Measurements from ENCODE around the gene RBL2. TPM values are rescaled to one million over a fixed set of nuclear protein-coding genes. Genes with fewer than 3 reads are reported as not detected.
"Not testable (repeated sequence)": the region's sequence is repeated elsewhere in the genome, so short reads cannot be mapped to it uniquely, and the experiment has no call there.

The RBL2 gene
- total RNA-seq (2012; rRNA removed) = 26.6 and 30.2 TPM in 2 replicates

DNA sequence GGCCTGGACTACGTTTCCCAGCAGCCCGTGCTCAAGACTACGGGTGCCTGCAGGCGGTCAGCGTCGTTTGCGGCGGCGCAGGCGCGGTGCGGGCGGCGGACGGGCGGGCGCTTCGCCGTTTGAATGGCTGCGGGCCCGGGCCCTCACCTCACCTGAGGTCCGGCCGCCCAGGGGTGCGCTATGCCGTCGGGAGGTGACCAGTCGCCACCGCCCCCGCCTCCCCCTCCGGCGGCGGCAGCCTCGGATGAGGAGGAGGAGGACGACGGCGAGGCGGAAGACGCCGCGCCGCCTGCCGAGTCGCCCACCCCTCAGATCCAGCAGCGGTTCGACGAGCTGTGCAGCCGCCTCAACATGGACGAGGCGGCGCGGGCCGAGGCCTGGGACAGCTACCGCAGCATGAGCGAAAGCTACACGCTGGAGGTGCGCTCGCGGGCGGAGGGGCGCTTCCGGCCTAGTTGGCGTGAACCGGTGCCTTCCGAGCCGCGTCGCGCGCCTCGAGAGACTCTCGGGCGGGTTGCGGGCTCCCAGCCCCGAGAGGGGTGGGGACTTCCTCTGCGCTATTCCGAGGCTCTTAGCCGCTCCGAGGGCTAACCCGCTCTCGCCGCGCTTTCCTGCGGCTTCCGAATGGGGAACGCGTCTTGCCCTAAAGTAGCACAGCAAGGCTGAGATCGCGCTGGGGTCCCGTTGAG lies at the start of gene RBL2:
TSS of gene RBL2 (plus strand) at position 95 of the 689 bp plus-strand sequence. CDS start at position 181, 86 bp downstream.
- H3K27me3 ChIP-seq (ENCODE audit: control insufficient read depth, insufficient read depth, low read length) = no peaks in the 10 kb centered on the region
- H3K4me3 ChIP-seq (ENCODE audit: low read length) = peak within 1 kb of the TSS; percentile 82

DNA sequence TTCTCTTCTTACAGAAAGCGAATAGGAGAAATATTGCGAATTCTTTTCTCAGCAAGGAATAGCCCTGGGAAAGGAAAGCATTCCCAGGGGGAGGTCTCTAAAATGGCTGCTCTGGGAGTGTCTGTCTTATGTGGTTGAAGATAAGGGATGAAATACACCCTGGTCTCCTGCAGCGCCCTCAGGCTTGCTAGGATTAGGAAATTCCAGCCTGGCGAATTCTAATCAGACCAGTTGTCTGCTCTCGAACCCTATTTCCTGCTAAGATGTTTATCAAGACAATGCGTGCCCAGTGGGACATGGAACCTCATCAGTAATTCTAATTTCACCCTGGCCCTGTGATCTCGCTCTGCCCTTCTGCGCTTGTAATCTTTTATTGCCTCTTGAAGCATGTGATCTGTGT lies 49.7 kb upstream of the RBL2 start:
- H3K4me3 ChIP-seq (ENCODE audit: low read length); H3K9ac ChIP-seq (ENCODE audit: low read depth, low read length); H3K36me3 ChIP-seq (ENCODE audit: insufficient read depth, low read length); H3K4me1 ChIP-seq (ENCODE audit: control insufficient read depth, insufficient read depth, low read length); H3K27me3 ChIP-seq (ENCODE audit: control insufficient read depth, insufficient read depth, low read length); H3K4me2 ChIP-seq (ENCODE audit: low read length); H3K9me3 ChIP-seq (replicated peaks; ENCODE audit: low read length): not testable (repeated sequence)

More for the DNA sequence above, at the start of gene RBL2:
- Histone ChIP-seq H3K4me2 (ENCODE audit: low read length) (peak within 1 kb of the TSS; percentile 92), H3K36me3 (ENCODE audit: insufficient read depth, low read length) (no peaks in the 10 kb centered on the region), H3K9me3 (replicated peaks; ENCODE audit: low read length) (no peaks in the 10 kb centered on the region), H3K9ac (ENCODE audit: low read depth, low read length) (peak within 1 kb of the TSS; percentile 98), H3K4me1 (ENCODE audit: control insufficient read depth, insufficient read depth, low read length) (peaks cover 15% of the 10 kb centered on the region)

- H3K36me3 ChIP-seq (ENCODE audit: insufficient read depth, low read length) = no peaks in the 10 kb centered on the region
- no peak overlapping the region for H3K9ac ChIP-seq (ENCODE audit: low read depth, low read length)
- no peaks in the 10 kb centered on the region for H3K27me3 ChIP-seq (ENCODE audit: control insufficient read depth, insufficient read depth, low read length)
- no peak overlapping the region for H3K4me3 ChIP-seq (ENCODE audit: low read length)
- H3K4me2 ChIP-seq (ENCODE audit: low read length) = no peak overlapping the region
- H3K4me1 ChIP-seq (ENCODE audit: control insufficient read depth, insufficient read depth, low read length) = no peaks in the 10 kb centered on the region
- H3K9me3 ChIP-seq (replicated peaks; ENCODE audit: low read length) = no peaks in the 10 kb centered on the region
Measured at GRCh38 chr16:53404959-53405358, 29.3 kb upstream of the RBL2 start.

DNA sequence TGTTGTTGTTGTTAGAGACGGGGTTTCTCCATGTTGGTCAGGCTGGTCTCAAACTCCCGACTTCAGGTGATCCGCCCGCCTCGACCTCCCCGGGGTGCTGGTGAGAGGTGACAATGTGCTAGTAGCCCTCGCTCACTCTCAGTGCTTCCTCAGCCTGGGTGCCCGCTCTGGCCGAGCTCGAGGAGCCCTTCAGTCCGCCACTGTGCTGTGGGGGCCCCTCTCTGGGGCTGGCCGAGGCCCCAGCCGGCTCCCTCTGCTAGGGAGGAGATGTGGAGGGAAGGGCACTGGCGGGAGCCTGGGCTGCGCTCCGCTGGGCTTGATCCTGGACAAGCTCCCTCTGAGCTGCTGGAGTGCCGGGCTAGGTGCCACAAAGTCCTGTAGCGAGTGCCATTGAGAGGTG lies 21.7 kb upstream of the RBL2 start:
- Histone ChIP-seq H3K4me2 (ENCODE audit: low read length) (no peak overlapping the region), H3K9ac (ENCODE audit: low read depth, low read length) (no peak overlapping the region), H3K9me3 (replicated peaks; ENCODE audit: low read length) (no peaks in the 10 kb centered on the region), H3K4me3 (ENCODE audit: low read length) (no peak overlapping the region), H3K36me3 (ENCODE audit: insufficient read depth, low read length) (no peaks in the 10 kb centered on the region), H3K27me3 (ENCODE audit: control insufficient read depth, insufficient read depth, low read length) (no peaks in the 10 kb centered on the region), H3K4me1 (ENCODE audit: control insufficient read depth, insufficient read depth, low read length) (no peaks in the 10 kb centered on the region)

- Histone ChIP-seq H3K36me3 (ENCODE audit: insufficient read depth, low read length) (no peaks in the 10 kb centered on the region), H3K9me3 (replicated peaks; ENCODE audit: low read length) (no peaks in the 10 kb centered on the region), H3K4me2 (ENCODE audit: low read length) (no peak overlapping the region), H3K9ac (ENCODE audit: low read depth, low read length) (no peak overlapping the region), H3K4me3 (ENCODE audit: low read length) (no peak overlapping the region), H3K4me1 (ENCODE audit: control insufficient read depth, insufficient read depth, low read length) (no peaks in the 10 kb centered on the region), H3K27me3 (ENCODE audit: control insufficient read depth, insufficient read depth, low read length) (no peaks in the 10 kb centered on the region)
Measured at GRCh38 chr16:53413864-53414263, 20.4 kb upstream of the RBL2 start.

DNA sequence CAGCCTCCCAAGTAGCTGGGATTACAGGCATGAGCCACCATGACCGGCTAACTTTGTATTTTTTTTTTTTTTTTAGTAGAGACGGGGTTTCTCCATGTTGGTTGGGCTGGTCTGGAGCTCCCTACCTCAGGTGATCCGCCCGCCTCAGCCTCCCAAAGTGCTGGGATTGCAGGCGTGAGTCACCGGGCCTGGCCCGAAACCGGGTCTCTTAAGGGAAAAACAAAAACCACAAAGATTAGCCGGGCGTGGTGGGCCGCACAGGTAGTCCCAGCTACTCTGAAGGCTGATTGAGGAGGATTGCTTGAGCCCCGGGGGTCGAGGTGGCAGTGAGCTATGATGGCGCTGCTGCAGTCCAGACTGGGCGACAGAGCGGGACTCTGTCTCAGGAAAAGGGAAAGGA lies 19.9 kb upstream of the RBL2 start:
- no peaks in the 10 kb centered on the region for H3K27me3 ChIP-seq (ENCODE audit: control insufficient read depth, insufficient read depth, low read length)
- H3K4me1 ChIP-seq (ENCODE audit: control insufficient read depth, insufficient read depth, low read length) = no peaks in the 10 kb centered on the region
- no peaks in the 10 kb centered on the region for H3K9me3 ChIP-seq (replicated peaks; ENCODE audit: low read length)
- H3K9ac ChIP-seq (ENCODE audit: low read depth, low read length) = no peak overlapping the region
- no peak overlapping the region for H3K4me2 ChIP-seq (ENCODE audit: low read length)
- no peak overlapping the region for H3K4me3 ChIP-seq (ENCODE audit: low read length)
- H3K36me3 ChIP-seq (ENCODE audit: insufficient read depth, low read length) = no peaks in the 10 kb centered on the region

- Histone ChIP-seq H3K27me3 (ENCODE audit: control insufficient read depth, insufficient read depth, low read length) (no peaks in the 10 kb centered on the region), H3K36me3 (ENCODE audit: insufficient read depth, low read length) (no peaks in the 10 kb centered on the region), H3K9ac (ENCODE audit: low read depth, low read length) (no peak overlapping the region), H3K4me2 (ENCODE audit: low read length) (no peak overlapping the region), H3K9me3 (replicated peaks; ENCODE audit: low read length) (no peaks in the 10 kb centered on the region), H3K4me3 (ENCODE audit: low read length) (no peak overlapping the region), H3K4me1 (ENCODE audit: control insufficient read depth, insufficient read depth, low read length) (no peaks in the 10 kb centered on the region)
Measured at GRCh38 chr16:53415504-53415903, 18.8 kb upstream of the RBL2 start.

DNA sequence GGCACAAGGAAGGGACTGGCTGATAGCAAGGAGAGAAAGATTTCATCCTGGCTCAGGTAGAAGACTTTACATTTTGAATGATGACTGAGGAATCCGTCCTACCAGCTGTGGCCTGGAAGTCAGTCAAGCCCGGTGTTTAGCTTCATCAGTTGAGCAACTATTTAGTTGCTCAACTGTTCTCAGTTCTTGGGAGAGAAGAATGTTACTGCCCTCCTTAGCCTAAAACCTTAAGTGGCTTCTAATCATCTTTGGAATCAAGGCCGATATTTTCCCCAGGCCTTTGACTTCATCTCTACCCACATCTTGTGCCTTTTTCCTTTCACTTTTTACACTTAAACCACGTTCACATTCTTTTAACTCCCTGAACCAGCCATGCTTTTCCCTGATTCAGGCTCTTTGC lies 17.3 kb upstream of the RBL2 start:
- H3K4me2 ChIP-seq (ENCODE audit: low read length) = no peak overlapping the region
- H3K27me3 ChIP-seq (ENCODE audit: control insufficient read depth, insufficient read depth, low read length) = no peaks in the 10 kb centered on the region

DNA sequence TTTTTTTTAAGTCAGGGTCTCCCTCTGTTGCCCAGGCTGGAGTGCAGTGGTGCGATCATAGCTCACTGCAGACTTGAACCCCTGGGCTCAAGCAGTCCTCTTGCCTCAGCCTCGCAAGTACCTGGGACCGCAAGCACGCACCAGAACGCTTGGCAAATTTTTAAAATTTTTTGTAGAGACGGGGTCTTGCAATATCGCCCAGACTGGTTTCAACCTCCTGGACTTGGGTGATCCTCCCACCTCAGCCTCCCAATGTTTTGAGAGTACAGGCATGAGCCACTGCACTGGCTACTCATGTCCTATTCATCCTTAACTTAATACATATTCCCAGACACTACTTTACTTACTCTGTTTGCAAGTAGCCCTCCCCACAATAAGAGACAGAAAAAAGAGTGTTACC lies 16.3 kb upstream of the RBL2 start:
- H3K4me2 ChIP-seq (ENCODE audit: low read length) = no peak overlapping the region
- no peaks in the 10 kb centered on the region for H3K9me3 ChIP-seq (replicated peaks; ENCODE audit: low read length)
- H3K4me3 ChIP-seq (ENCODE audit: low read length) = no peak overlapping the region
- no peaks in the 10 kb centered on the region for H3K27me3 ChIP-seq (ENCODE audit: control insufficient read depth, insufficient read depth, low read length)
- H3K9ac ChIP-seq (ENCODE audit: low read depth, low read length) = no peak overlapping the region
- no peaks in the 10 kb centered on the region for H3K4me1 ChIP-seq (ENCODE audit: control insufficient read depth, insufficient read depth, low read length)
- no peaks in the 10 kb centered on the region for H3K36me3 ChIP-seq (ENCODE audit: insufficient read depth, low read length)

More for the DNA sequence above, 17.3 kb upstream of the RBL2 start:
- no peak overlapping the region for H3K9ac ChIP-seq (ENCODE audit: low read depth, low read length)
- H3K9me3 ChIP-seq (replicated peaks; ENCODE audit: low read length) = no peaks in the 10 kb centered on the region
- H3K4me1 ChIP-seq (ENCODE audit: control insufficient read depth, insufficient read depth, low read length) = no peaks in the 10 kb centered on the region
- no peak overlapping the region for H3K4me3 ChIP-seq (ENCODE audit: low read length)
- H3K36me3 ChIP-seq (ENCODE audit: insufficient read depth, low read length) = no peaks in the 10 kb centered on the region

DNA sequence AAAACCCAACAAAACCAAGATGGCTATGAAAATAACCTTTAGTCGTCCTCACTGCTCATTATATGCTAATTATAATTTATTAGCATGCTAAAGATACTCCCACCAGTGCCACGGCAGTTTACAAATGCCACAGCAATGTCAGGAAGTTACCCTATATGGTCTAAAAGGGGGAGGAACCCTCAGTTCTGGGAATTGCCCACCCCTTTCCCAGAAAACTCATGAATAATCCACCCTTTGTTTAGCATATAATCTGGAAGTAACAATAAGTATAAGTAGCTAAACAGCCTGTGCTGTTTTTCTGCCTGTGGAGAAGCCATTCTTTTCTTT lies 14.9 kb upstream of the RBL2 start:
- not testable (repeated sequence) for H3K4me1 ChIP-seq (ENCODE audit: control insufficient read depth, insufficient read depth, low read length); H3K36me3 ChIP-seq (ENCODE audit: insufficient read depth, low read length); H3K9ac ChIP-seq (ENCODE audit: low read depth, low read length); H3K4me3 ChIP-seq (ENCODE audit: low read length); H3K9me3 ChIP-seq (replicated peaks; ENCODE audit: low read length); H3K27me3 ChIP-seq (ENCODE audit: control insufficient read depth, insufficient read depth, low read length); H3K4me2 ChIP-seq (ENCODE audit: low read length)

- H3K9me3 ChIP-seq (replicated peaks; ENCODE audit: low read length) = no peaks in the 10 kb centered on the region
- H3K4me1 ChIP-seq (ENCODE audit: control insufficient read depth, insufficient read depth, low read length) = no peaks in the 10 kb centered on the region
- no peak overlapping the region for H3K4me2 ChIP-seq (ENCODE audit: low read length)
- no peak overlapping the region for H3K9ac ChIP-seq (ENCODE audit: low read depth, low read length)
- H3K27me3 ChIP-seq (ENCODE audit: control insufficient read depth, insufficient read depth, low read length) = no peaks in the 10 kb centered on the region
- H3K36me3 ChIP-seq (ENCODE audit: insufficient read depth, low read length) = no peaks in the 10 kb centered on the region
- H3K4me3 ChIP-seq (ENCODE audit: low read length) = no peak overlapping the region
Measured at GRCh38 chr16:53421248-53421647, 13.0 kb upstream of the RBL2 start.

DNA sequence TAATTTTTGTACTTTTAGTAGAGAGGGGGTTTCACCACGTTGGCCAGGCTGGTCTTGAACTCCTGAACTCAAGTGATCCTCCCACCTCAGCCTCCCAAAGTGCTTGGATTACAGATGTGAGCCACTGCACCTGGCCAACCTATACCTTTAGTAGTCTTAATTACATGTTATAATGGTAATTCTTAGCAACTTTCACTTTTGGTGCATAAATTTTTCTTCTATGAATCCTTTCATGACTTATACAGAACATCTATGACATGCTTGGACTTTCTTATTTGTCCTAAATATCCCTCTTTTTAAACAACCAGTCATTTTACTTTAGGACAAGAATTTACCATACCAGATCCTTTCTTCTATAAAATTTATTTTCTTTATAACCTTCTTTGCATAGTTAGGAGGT lies 10.3 kb upstream of the RBL2 start:
- H3K9ac ChIP-seq (ENCODE audit: low read depth, low read length); H3K4me2 ChIP-seq (ENCODE audit: low read length); H3K27me3 ChIP-seq (ENCODE audit: control insufficient read depth, insufficient read depth, low read length); H3K4me1 ChIP-seq (ENCODE audit: control insufficient read depth, insufficient read depth, low read length); H3K4me3 ChIP-seq (ENCODE audit: low read length); H3K9me3 ChIP-seq (replicated peaks; ENCODE audit: low read length); H3K36me3 ChIP-seq (ENCODE audit: insufficient read depth, low read length): not testable (repeated sequence)
